ENCODE results near the gene SPACDR.
"Not testable (repeated sequence)": the region's sequence is repeated elsewhere in the genome, so short reads cannot be mapped to it uniquely, and the experiment has no call there.

SPACDR gene, protein sequence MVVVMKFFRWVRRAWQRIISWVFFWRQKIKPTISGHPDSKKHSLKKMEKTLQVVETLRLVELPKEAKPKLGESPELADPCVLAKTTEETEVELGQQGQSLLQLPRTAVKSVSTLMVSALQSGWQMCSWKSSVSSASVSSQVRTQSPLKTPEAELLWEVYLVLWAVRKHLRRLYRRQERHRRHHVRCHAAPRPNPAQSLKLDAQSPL

GRCh38 chr7:100464210-100464660 is at the start of gene SPACDR:
SPACDR (minus strand) TSS chr7:100464260; CDS start chr7:100464025, 235 bp downstream.
- no peak for DNase-seq

- no peak for DNase-seq
Measured at GRCh38 chr7:100513212-100513810, 49.3 kb upstream of the SPACDR start.

- no peak for DNase-seq
Measured at GRCh38 chr7:100510437-100511239, 46.6 kb upstream of the SPACDR start.

GRCh38 chr7:100509231-100509630 is 45.2 kb upstream of the SPACDR start:
- DNase-seq: no peak

DNA sequence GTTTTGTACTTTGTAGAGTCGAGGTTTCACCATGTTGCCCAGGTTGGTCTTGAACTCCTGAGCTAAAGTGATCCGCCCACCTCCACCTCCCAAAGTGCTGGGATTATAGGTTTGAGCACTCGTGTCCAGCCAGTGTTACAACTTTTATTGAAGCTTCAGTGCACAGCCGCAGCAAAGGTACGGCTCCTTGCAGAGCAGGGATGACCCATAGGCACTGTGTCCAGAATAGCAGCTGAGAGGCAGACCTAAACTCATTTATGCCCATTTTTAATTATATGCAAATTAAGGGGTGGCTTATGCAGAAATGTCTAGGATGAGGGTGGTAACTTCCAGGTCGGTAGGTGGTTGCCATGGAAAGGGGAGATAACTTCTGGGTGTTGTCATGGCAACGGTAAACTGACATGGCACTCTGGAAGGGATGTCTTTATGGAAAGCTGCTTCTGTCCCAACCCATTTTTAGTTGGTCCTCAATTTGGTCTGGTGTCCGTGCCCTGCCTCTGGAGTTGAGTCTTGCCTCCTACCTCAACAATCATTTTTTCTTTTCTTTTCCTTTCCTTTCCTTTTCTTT is 42.4 kb upstream of the SPACDR start:
- DNase-seq: no peak

DNA sequence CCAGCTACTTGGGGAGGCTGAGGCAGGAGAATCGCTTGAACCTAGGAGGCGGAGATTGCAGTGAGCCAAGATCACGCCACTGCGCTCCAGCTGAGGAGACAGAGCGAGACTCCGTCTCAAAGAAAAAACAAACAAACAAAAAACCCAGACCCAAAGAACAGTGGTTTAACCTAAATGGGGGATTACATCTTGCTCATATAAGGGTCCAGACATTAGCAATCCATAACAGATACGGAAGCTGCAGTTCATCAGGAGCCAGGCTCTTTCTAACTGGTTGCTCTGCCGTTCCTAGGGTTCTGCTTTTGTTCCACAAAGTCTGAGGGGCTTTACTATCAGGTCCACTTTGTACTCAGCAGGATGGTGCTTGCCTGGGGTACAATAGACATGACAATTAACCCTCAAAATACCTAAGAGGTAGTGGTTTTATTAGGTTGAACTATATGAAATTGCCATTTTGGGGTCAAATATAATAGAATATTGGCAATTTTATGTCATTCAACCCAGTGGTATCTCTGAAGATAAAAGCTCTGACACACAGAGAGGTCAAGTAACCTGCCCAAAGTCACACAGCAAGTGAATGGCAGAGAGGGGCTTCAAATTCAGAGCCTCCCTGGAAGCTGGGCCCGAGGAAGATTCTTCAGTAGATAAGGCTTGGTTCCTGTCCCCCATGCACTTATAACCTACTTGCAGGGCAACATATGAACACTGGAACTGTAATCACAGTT is 41.0 kb upstream of the SPACDR start:
- DNase-seq: no peak

GRCh38 chr7:100504031-100504430 is 40.0 kb upstream of the SPACDR start:
- DNase-seq: not testable (repeated sequence)

GRCh38 chr7:100500743-100501142 is 36.7 kb upstream of the SPACDR start:
- not testable (repeated sequence) for DNase-seq

- DNase-seq: no peak
Measured at GRCh38 chr7:100496509-100496908, 32.4 kb upstream of the SPACDR start.

DNA sequence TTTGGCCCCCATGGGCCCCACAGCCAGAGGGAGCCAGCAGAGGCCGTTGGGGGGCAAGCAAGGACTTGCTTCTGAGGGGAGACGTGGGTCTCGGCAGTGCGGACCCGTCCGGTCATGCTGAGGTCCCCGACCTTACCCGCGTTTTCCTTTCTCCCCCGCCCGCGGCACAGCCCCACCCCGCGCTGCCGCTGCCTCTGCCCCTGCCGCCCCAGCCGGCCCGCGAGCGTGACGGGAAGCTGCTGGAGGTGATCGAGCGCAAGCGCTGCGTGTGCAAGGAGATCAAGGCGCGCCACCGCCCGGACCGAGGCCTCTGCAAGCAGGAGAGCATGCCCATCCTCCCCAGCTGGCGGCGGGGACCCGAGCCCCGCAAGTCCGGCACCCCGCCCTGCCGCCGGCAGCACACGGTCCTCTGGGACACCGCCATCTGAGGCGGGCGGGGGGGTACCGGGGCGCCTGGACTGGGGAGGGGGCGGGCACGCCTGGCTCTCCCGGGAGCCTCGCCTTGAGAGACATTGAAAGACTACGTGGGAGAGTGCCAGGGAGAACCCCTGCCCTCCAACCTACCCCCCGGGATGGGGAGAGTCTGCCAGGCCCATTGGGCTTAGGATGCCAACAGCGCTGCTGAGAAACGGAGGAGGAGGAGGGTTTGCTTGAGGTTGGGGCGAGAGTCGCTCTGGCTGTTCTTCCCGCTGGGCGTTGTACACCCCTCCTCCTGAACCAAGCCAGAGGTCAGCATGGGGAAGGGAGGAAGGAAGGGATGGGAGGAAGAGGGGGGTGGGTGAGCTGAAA is 29.6 kb upstream of the SPACDR start:
- no peak for DNase-seq

GRCh38 chr7:100492738-100493475 is 28.8 kb upstream of the SPACDR start:
- DNase-seq: no peak

GRCh38 chr7:100491192-100491578 is 27.1 kb upstream of the SPACDR start:
- no peak for DNase-seq

DNA sequence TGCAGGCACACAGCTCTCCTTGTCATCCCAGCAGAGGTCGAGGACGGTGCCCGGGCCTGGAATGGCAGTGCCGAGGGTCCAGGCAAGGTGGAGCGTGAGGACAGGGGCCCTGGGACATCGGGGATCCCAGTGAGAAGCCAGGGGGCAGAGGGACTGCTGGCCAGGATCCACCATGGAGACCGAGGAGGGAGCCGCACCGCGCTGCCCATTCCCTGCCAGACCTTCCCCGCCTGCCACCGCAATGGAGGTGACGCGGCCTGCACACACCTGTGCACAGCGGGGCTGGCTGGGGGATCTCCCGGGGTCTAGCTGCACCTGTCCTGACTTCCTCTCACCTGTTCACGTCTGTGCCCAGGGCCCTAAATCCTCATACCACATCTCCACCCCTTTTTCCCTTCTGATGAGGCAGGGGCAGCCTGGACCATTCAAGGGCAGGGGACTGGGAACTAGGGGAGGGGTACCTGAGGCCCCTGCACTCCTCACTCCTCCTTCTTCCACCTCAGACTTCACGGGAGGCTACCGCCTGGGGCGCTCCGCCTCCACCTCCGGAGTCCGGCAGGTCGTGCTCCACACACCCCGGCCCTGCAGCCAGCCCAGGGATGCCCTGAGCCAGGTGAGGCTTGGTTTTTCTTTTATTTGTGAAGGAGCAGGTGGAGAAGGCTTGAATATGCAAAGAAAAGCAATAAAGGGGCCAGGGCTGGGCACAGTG is 26.6 kb upstream of the SPACDR start:
- DNase-seq: no peak

DNA sequence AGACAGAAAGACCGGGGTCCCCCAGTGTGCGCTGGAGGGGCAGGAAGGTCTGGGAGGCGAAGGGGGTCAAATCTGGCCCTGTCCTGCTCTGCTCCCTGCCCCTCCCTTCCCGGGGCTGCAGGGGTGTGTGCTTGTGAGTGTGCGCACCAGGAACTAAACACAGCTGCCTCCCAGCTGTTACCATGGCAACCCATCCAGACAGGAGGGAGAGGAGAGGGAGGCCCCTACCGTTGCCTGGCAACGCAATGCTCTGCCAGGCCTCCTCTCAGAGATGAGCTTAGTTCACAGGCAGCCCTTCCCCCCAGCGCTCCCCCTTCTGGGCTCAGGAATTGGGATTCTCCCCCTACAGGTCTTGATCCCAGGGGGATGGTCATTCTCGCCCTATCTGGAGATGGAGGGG is 25.8 kb upstream of the SPACDR start:
- peak in 1 of 2 experiments; percentile 2 for DNase-seq

- DNase-seq: no peak
Measured at GRCh38 chr7:100489121-100489520, 25.1 kb upstream of the SPACDR start.

DNA sequence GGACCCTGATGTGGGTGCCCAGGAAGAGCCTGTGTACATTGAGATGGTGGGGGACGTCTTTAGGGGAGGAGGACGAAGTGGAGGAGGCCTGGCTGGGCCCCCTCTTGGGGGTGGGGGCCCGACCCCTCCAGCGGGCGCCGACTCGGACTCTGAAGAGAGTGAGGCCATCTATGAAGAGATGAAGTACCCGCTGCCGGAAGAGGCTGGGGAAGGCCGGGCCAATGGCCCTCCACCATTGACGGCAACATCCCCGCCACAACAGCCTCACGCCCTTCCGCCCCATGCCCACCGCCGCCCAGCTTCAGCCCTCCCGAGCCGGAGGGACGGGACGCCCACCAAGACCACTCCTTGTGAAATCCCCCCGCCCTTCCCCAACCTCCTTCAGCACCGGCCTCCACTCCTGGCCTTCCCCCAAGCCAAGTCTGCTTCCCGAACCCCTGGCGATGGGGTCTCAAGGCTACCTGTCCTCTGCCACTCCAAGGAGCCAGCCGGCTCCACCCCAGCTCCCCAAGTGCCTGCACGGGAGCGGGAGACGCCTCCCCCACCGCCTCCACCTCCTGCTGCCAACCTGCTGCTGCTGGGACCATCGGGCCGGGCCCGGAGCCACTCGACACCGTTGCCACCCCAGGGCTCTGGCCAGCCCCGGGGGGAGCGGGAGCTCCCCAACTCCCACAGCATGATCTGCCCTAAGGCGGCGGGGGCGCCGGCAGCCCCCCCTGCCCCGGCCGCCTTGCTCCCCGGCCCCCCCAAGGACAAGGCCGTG is 24.5 kb upstream of the SPACDR start:
- DNase-seq: no peak

DNA sequence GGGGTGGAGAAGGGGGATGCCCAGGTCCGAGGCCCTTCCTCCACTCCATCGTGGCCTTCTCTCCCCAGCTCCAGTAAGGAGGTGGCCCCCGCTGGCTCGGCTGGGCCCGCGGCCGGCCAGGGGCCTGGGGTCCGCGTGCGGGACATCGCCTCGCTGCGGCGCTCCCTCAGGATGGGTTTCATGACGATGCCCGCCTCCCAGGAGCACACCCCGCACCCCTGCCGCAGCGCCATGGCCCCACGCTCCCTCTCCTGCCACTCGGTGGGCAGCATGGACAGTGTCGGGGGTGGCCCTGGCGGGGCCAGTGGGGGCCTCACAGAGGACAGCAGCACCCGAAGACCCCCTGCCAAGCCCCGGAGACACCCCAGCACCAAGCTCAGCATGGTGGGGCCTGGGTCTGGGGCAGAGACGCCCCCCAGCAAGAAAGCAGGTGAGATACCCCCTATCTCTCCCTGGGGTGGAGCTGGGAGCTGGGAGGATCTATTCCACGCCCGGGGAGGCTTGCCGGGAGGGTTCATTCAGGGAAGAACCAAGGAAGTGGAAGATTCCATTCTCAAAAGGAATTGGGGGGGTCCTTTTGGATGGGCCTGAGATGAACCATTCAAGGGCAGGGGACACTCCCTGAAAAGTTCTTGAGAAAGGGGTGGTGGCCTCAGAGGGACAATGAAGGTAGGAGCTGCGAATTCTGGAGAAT is 22.8 kb upstream of the SPACDR start:
- DNase-seq: no peak

- no peak for DNase-seq
Measured at GRCh38 chr7:100486111-100486636, 22.1 kb upstream of the SPACDR start.

DNA sequence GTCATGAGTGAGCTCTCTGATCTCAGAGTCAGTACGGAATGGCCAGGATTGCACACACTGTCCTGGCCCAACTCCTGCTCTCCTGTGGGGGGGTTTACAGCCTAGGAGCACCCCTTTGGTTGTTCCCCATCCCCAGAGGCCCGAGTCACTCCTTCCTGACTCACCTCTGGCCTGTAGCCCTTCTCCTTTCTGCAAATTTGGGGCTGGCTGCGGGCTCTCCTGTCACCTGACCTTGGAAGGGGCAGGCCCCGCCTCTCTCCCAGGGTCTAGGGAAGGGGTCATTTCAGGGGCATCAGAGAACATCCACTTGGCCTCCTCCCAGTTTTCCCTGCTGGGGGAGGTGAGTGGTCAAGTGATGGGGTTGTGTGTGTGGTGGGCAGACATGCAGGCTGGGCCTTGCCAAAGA is 21.4 kb upstream of the SPACDR start:
- no peak for DNase-seq
